GM18505 (cell line): ENCODE results near the gene CAMTA1.

Experiments
- ATAC-seq: cut with Tn5 transposase; IDR thresholded peaks from one replicate; pipeline ENCODE4 v1.9.1; 2021; ENCODE audit not compliant: unreplicated experiment
- POLR2A ChIP-seq: IDR thresholded peaks from 4 replicates; pipeline ENCODE4 v1.6.1; 2011; ENCODE audit warnings: borderline replicate concordance; ENCODE audit not compliant: insufficient read depth, insufficient read length; ENCODE audit errors: extremely low read depth

Gene CAMTA1

GRCh38 chr1:7733276-7733675 is 948.0 kb downstream of the CAMTA1 start:
- ATAC-seq, result no peak
- TF ChIP-seq POLR2A, result no peak

- TF ChIP-seq POLR2A, result no peak
- ATAC-seq, result no peak
These were observed 952.8 kb downstream of the CAMTA1 start for GRCh38 chr1:7738044-7738443.

DNA sequence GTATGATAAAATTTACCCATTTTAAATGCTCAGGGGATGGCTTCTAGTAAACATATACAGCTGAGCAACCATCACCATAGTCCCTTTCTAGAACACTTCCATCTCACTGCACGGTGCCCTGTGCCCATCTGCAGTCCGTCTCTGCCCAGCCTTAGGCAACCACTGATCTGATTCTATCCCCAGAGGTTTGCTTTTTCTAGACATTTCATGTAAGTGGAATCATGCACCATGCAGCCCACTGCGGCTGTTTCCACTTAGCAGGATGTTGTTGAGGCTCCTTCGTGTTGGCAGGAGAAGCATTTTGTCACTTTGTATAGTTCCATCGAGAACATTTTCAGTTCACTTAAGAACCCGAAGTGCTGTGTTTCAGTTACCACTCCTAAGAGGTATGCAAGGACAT is 958.1 kb downstream of the CAMTA1 start:
- TF ChIP-seq POLR2A, result no peak
- ATAC-seq, result no peak

DNA sequence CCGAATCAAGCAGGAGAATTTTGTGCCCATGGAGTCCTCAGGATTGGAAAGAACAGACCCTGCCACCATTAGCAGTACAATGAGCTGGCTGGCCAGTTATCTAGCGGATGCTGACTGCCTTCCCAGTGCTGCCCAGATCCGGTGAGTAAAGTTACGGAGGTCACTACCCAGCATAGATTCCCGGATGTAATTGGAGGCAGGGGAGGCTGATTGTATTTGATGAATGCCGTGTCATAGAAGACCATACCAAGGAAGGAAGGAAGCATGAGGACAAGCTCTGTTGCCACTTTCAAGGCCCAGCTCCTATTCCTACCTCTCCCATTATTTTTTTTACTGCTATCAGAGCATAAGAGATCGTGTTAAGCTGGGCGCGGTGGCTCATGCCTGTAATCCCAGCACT is 959.6 kb downstream of the CAMTA1 start:
- TF ChIP-seq POLR2A, result no peak
- ATAC-seq, result no peak

DNA sequence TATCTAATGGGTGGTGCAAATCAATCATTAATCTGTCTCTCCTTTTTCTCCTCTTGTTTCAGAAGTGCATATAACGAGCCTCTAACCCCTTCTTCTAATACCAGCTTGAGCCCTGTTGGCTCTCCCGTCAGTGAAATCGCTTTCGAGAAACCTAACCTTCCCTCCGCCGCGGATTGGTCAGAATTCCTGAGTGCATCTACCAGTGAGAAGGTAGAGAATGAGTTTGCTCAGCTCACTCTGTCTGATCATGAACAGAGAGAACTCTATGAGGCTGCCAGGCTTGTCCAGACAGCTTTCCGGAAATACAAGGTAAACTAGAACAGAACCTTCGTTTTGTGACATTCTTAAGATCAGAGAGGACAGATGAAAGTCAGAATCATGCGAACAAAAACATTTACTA is 960.5 kb downstream of the CAMTA1 start:
- ATAC-seq, result no peak

DNA sequence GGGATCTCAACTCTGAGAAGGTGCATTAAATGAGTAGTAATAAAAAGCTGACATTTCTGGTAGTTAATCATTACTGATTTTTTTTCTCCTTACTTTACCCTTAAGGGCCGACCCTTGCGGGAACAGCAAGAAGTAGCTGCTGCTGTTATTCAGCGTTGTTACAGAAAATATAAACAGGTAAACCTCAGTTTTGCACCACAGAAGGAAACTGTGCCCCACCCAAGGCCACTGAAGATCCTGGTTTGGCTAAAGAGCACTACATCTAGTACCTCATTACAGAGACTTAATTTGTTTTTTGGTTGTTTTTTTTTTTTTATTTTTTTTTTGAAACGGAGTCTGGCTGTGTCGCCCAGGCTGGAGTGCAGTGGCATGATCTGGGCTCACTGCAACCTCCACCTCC is 962.4 kb downstream of the CAMTA1 start:
- TF ChIP-seq POLR2A, result no peak
- no peak for ATAC-seq

More for the DNA sequence above, 960.5 kb downstream of the CAMTA1 start:
- TF ChIP-seq POLR2A, result no peak

- TF ChIP-seq POLR2A, result no peak
- ATAC-seq, result no peak
These were observed 963.9 kb downstream of the CAMTA1 start for GRCh38 chr1:7749126-7749525.

DNA sequence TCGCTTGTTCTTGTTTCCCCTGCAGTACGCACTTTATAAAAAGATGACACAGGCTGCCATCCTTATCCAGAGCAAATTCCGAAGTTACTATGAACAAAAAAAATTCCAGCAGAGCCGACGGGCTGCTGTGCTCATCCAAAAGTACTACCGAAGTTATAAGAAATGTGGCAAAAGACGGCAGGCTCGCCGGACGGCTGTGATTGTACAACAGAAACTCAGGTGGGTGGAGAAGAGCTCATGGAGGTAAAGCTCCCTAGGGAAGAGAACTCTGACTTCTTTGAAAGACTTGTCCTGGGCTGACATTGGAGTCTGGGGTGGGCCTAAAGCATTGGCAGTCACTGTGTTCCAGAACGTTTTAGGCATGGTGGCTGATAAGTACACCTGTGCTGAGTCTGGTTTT is 965.9 kb downstream of the CAMTA1 start:
- no peak for ATAC-seq
- TF ChIP-seq POLR2A, result no peak

DNA sequence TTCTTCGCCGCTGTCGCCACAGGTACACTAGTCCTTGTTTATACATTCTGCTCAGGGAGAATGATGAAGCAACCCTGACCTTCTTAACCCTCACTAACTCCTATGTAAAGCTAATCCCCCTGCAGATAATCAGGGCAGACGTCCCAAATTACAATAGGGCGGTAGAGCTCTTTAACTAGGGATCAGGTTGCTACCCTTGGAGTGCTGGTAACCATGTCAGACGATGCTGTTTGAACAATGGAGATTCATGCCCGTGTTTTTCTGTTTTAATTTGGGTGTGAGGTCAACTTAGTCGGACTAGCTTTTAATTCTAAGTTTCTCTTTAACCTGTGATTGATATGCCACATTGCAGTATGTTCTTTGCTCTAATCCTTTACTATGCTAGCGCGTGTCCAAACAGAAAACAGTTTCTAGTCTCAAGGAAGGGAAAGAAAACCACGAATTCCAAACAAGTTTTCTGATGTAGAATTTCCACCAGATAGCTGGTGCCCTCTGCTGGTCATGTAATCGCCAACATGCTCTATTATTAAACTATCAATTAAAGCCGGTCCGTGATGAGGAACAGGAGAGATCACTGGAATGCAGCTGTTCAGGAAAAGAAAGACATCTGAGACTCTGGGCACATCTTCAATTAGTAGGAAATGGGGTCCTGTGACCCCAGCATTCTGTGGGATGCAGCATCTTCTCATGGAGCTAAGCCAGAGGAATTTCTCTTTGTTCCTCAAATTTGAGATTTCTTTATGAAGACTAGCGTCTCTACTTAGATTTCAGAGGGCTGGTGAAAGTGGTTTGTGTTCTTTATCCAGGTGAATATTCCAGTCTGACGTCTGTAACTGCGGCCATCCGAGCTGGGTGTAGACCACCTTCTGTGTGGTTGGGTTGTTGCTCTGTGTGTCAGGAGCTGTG is 967.5 kb downstream of the CAMTA1 start:
- no peak for ATAC-seq
- TF ChIP-seq POLR2A, result no peak

GRCh38 chr1:7753641-7754040 is 968.4 kb downstream of the CAMTA1 start:
- ATAC-seq, result no peak
- TF ChIP-seq POLR2A, result no peak

GRCh38 chr1:7754234-7754633 is 969.0 kb downstream of the CAMTA1 start:
- ATAC-seq, result no peak
- no peak for TF ChIP-seq POLR2A

GRCh38 chr1:7755448-7755847 is 970.2 kb downstream of the CAMTA1 start:
- TF ChIP-seq POLR2A, result no peak
- ATAC-seq, result no peak

- ATAC-seq, result no peak
- TF ChIP-seq POLR2A, result no peak
These were observed 975.0 kb downstream of the CAMTA1 start for GRCh38 chr1:7760245-7760644.

DNA sequence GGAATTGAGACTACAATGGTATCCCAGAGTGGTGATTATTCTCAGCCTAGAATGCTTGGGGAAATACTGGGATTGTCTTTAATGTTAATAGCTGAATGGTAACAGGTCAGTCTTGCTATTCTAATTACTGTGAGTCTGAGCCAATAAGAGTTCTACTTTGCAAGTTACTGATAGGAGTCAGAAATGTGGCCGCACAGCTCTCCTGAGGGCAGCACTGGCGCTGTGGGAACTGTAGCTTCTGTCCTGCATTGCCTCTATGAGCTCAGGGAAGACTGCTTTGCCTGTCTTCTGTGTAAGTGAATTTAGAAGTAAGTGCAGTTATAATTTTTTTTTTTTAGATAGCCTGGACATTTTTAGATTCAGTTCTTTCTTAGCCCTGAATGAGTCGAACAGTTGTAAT is 975.8 kb downstream of the CAMTA1 start:
- no peak for ATAC-seq
- TF ChIP-seq POLR2A, result no peak
